Pulmonary artery endothelial cell (primary cell): ENCODE data around the gene TIPRL. TPM values are rescaled to one million over a fixed set of nuclear protein-coding genes. Genes with fewer than 3 reads are reported as not detected.

Experiments
- DNase-seq: peaks from one replicate; pipeline ENCODE4 v3.0.0-alpha.2; 2011; ENCODE audit warnings: low read depth, low spot score
- total RNA-seq: library from RNA; depleted of rRNA; stranded (reverse); fragments of >200 nt; gene quantifications from 2 replicates; pipeline ENCODE4 v1.2.3, GENCODE V29; 2014

Gene TIPRL
- total RNA-seq, 1 donor from 2014 or later: 37.0 TPM

GRCh38 chr1:168213349-168213748, 34.6 kb downstream of the TIPRL start:
- DNase-seq: no peak

- no peak for DNase-seq
Measured at GRCh38 chr1:168216171-168216570, 37.4 kb downstream of the TIPRL start.

- no peak for DNase-seq
Measured at GRCh38 chr1:168217664-168218063, 38.9 kb downstream of the TIPRL start.

GRCh38 chr1:168218658-168219057, 39.9 kb downstream of the TIPRL start:
- DNase-seq: no peak

- DNase-seq: no peak
Measured at GRCh38 chr1:168220470-168220871, 41.7 kb downstream of the TIPRL start.

- no peak for DNase-seq
Measured at GRCh38 chr1:168221275-168221674, 42.5 kb downstream of the TIPRL start.

GRCh38 chr1:168223261-168223660, 44.5 kb downstream of the TIPRL start:
- DNase-seq: no peak

GRCh38 chr1:168223681-168224540, 45.1 kb downstream of the TIPRL start:
- no peak for DNase-seq

- DNase-seq: no peak
Measured at GRCh38 chr1:168224991-168225390, 46.2 kb downstream of the TIPRL start.

- peak; percentile 36 for DNase-seq
Measured at GRCh38 chr1:168225476-168226190, 46.9 kb downstream of the TIPRL start, which contains the start of gene SFT2D2. TSS of gene SFT2D2 (plus strand) at chr1:168226004. CDS start at chr1:168226080, 76 bp downstream.

- DNase-seq: no peak
Measured at GRCh38 chr1:168227620-168228019, 48.9 kb downstream of the TIPRL start.

- no peak for DNase-seq
Measured at GRCh38 chr1:168229893-168230292, 51.1 kb downstream of the TIPRL start.

- DNase-seq: no peak
Measured at GRCh38 chr1:168230709-168231108, 51.9 kb downstream of the TIPRL start.

- no peak for DNase-seq
Measured at GRCh38 chr1:168234846-168235547, 56.2 kb downstream of the TIPRL start.

- DNase-seq: no peak
Measured at GRCh38 chr1:168235548-168235885, 56.8 kb downstream of the TIPRL start.

GRCh38 chr1:168235937-168236336, 57.2 kb downstream of the TIPRL start:
- no peak for DNase-seq

GRCh38 chr1:168236836-168237611, 58.3 kb downstream of the TIPRL start:
- no peak for DNase-seq

- no peak for DNase-seq
Measured at GRCh38 chr1:168243198-168243597, 64.4 kb downstream of the TIPRL start.

GRCh38 chr1:168243636-168244212, 65.0 kb downstream of the TIPRL start:
- DNase-seq: no peak

GRCh38 chr1:168245042-168245441, 66.3 kb downstream of the TIPRL start:
- DNase-seq: no peak

GRCh38 chr1:168246506-168246905, 67.7 kb downstream of the TIPRL start:
- DNase-seq: no peak
